IPS-11a (cell line): ENCODE results near the gene WFIKKN1.

Experiments used
- H3K4me3 ChIP-seq: one replicate; pipeline ENCODE4 v1.5.1; 2013; ENCODE audit warnings: low read depth, low read length, control low read depth

The WFIKKN1 gene

GRCh38 chr16:651844-652243, 21.1 kb downstream of the WFIKKN1 start:
- no peak overlapping the region for H3K4me3 ChIP-seq

- H3K4me3 ChIP-seq, result no peak overlapping the region
Measured at GRCh38 chr16:652454-653305, 21.9 kb downstream of the WFIKKN1 start.

GRCh38 chr16:654034-654433, 23.2 kb downstream of the WFIKKN1 start:
- no peak overlapping the region for H3K4me3 ChIP-seq

GRCh38 chr16:657487-657886, 26.7 kb downstream of the WFIKKN1 start:
- H3K4me3 ChIP-seq, result no peak overlapping the region

- no peak overlapping the region for H3K4me3 ChIP-seq
Measured at GRCh38 chr16:658679-659571, 28.1 kb downstream of the WFIKKN1 start.

GRCh38 chr16:659618-660017, 28.8 kb downstream of the WFIKKN1 start:
- H3K4me3 ChIP-seq, result no peak overlapping the region

GRCh38 chr16:660132-660458, 29.3 kb downstream of the WFIKKN1 start:
- H3K4me3 ChIP-seq, result no peak overlapping the region

- no peak overlapping the region for H3K4me3 ChIP-seq
Measured at GRCh38 chr16:660459-661183, 29.8 kb downstream of the WFIKKN1 start.

- no peak overlapping the region for H3K4me3 ChIP-seq
Measured at GRCh38 chr16:661184-661821, 30.5 kb downstream of the WFIKKN1 start.

- H3K4me3 ChIP-seq, result no peak overlapping the region
Measured at GRCh38 chr16:662095-662494, 31.3 kb downstream of the WFIKKN1 start.

- no peak overlapping the region for H3K4me3 ChIP-seq
Measured at GRCh38 chr16:662597-662996, 31.8 kb downstream of the WFIKKN1 start.

- no peak overlapping the region for H3K4me3 ChIP-seq
Measured at GRCh38 chr16:666572-666971, 35.8 kb downstream of the WFIKKN1 start.

GRCh38 chr16:667113-667779, 36.5 kb downstream of the WFIKKN1 start:
- H3K4me3 ChIP-seq, result no peak overlapping the region

- peak within 1 kb of the TSS; percentile 76 for H3K4me3 ChIP-seq
Measured at GRCh38 chr16:667780-668518, 37.2 kb downstream of the WFIKKN1 start, which contains the start of gene RHOT2. RHOT2 (plus strand) TSS chr16:668132; CDS start chr16:668200, 68 bp downstream.

GRCh38 chr16:668519-669171, 37.9 kb downstream of the WFIKKN1 start:
- H3K4me3 ChIP-seq, result peak overlapping the region; percentile 76

- H3K4me3 ChIP-seq, result no peak overlapping the region
Measured at GRCh38 chr16:669666-670065, 38.9 kb downstream of the WFIKKN1 start.

- H3K4me3 ChIP-seq, result no peak overlapping the region
Measured at GRCh38 chr16:670485-671352, 39.9 kb downstream of the WFIKKN1 start.
